ENCODE measurements around the gene RXRA.

Gene RXRA

GRCh38 chr9:134413112-134413715 lies 87.0 kb downstream of the RXRA start:
- no peak for DNase-seq (ENCODE audit: low spot score)

- peak; percentile 29 for DNase-seq (ENCODE audit: low spot score)
These were observed 87.8 kb downstream of the RXRA start for GRCh38 chr9:134413890-134414623.

- no peak for DNase-seq (ENCODE audit: low spot score)
These were observed 88.7 kb downstream of the RXRA start for GRCh38 chr9:134414900-134415425.

- DNase-seq (ENCODE audit: low spot score) = no peak
These were observed 90.2 kb downstream of the RXRA start for GRCh38 chr9:134416385-134417015.

GRCh38 chr9:134418354-134418753 lies 92.1 kb downstream of the RXRA start:
- no peak for DNase-seq (ENCODE audit: low spot score)

- no peak for DNase-seq (ENCODE audit: low spot score)
These were observed 92.9 kb downstream of the RXRA start for GRCh38 chr9:134419000-134419683.

GRCh38 chr9:134419684-134420076 lies 93.4 kb downstream of the RXRA start:
- peak; percentile 50 for DNase-seq (ENCODE audit: low spot score)

GRCh38 chr9:134420281-134420845 lies 94.1 kb downstream of the RXRA start:
- DNase-seq (ENCODE audit: low spot score) = no peak

- no peak for DNase-seq (ENCODE audit: low spot score)
These were observed 94.7 kb downstream of the RXRA start for GRCh38 chr9:134420974-134421432.

GRCh38 chr9:134421888-134422287 lies 95.6 kb downstream of the RXRA start:
- no peak for DNase-seq (ENCODE audit: low spot score)

- no peak for DNase-seq (ENCODE audit: low spot score)
These were observed 96.2 kb downstream of the RXRA start for GRCh38 chr9:134422301-134423090.

GRCh38 chr9:134423166-134423565 lies 96.9 kb downstream of the RXRA start:
- DNase-seq (ENCODE audit: low spot score) = no peak

- DNase-seq (ENCODE audit: low spot score) = no peak
These were observed 97.5 kb downstream of the RXRA start for GRCh38 chr9:134423749-134424148.

- no peak for DNase-seq (ENCODE audit: low spot score)
These were observed 98.6 kb downstream of the RXRA start for GRCh38 chr9:134424818-134425217.

- DNase-seq (ENCODE audit: low spot score) = no peak
These were observed 99.1 kb downstream of the RXRA start for GRCh38 chr9:134425401-134425800.

GRCh38 chr9:134425812-134426211 lies 99.6 kb downstream of the RXRA start:
- DNase-seq (ENCODE audit: low spot score) = no peak

GRCh38 chr9:134426436-134426835 lies 100.2 kb downstream of the RXRA start:
- no peak for DNase-seq (ENCODE audit: low spot score)

- no peak for DNase-seq (ENCODE audit: low spot score)
These were observed 101.0 kb downstream of the RXRA start for GRCh38 chr9:134427153-134427782.

- no peak for DNase-seq (ENCODE audit: low spot score)
These were observed 102.3 kb downstream of the RXRA start for GRCh38 chr9:134428559-134428958.

GRCh38 chr9:134429007-134429406 lies 102.8 kb downstream of the RXRA start:
- DNase-seq (ENCODE audit: low spot score) = no peak

Measured in SK-N-DZ (cell line).